ENCODE results near the gene KCNN1.
"Not testable (repeated sequence)": the region's sequence is repeated elsewhere in the genome, so short reads cannot be mapped to it uniquely, and the experiment has no call there.

Gene KCNN1

GRCh38 chr19:18020212-18021085, 53.5 kb downstream of the KCNN1 start:
- peak in 56 of 58 donors; percentile 17 to 94 (median 78) for DNase-seq

- peak in 51 of 58 donors; percentile 17 to 95 (median 65) for DNase-seq
These were observed 54.3 kb downstream of the KCNN1 start for GRCh38 chr19:18021121-18021755.

- peak in 41 of 58 donors; percentile 5 to 69 (median 32) for DNase-seq
These were observed 56.8 kb downstream of the KCNN1 start for GRCh38 chr19:18023622-18024251.

DNA sequence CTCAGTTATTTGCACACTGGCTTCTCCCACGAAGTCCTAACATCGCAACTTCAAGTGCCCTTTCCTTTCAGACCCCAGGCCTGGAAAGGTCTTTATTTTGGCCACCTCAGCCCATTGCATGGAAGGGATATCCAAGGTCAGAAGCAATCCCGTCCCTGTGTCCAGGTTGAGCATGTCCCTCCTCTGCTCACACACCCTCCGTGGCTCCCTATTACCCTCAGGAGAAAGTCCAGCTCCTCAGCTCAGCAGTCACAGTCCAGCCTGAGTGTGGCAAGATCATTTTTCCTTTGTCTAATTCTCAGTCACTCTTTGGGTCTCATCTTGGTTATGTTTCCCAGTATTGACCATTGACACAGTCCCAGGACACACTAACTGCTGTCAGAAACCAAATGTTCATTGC, 60.2 kb downstream of the KCNN1 start:
- DNase-seq = no peak

GRCh38 chr19:18029617-18030338, 62.9 kb downstream of the KCNN1 start:
- peak in 20 of 58 donors; percentile 4 to 97 (median 40) for DNase-seq

GRCh38 chr19:18031401-18031800, 64.5 kb downstream of the KCNN1 start:
- not testable (repeated sequence) for DNase-seq

DNA sequence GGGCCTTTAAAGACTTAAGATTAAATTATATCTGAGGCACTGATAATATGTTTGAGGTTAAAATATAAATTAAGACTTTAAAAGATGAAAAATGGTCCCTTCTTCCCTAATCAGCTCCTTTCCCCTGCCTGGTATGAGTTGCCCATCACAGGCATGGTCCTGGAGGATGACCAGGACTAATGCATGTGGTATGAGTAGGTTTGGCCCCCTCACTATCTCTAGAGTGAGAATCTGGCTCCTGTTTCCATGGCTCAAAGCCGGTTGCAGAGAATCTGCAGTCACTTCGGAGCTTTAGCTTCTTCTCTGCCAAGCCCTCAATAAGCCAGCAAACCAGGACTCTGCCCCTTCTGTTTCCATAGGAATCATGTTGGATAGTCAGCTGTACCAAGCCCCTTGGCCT, 65.2 kb downstream of the KCNN1 start:
- not testable (repeated sequence) for DNase-seq

- no peak for DNase-seq
These were observed 74.1 kb downstream of the KCNN1 start for GRCh38 chr19:18041054-18041453.

DNA sequence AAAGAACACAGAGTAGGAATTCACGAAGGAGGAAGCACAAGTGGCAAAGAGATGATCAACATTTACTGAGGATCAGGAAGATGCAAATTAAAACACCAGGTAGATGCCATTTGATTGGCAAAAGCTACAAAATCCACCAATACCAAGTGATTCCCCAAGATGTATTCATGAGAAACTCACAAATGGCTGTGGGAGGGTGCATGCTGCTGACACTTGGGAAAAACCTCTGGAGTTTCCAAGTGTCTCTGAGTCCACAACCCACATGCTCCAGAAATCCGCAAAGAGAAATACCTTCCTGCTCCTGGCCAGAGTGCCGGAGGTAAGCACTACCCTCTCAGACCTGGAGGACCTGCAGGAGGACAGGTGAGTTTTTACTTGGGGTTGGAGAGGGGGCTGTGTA, 76.8 kb downstream of the KCNN1 start:
- no peak for DNase-seq

DNA sequence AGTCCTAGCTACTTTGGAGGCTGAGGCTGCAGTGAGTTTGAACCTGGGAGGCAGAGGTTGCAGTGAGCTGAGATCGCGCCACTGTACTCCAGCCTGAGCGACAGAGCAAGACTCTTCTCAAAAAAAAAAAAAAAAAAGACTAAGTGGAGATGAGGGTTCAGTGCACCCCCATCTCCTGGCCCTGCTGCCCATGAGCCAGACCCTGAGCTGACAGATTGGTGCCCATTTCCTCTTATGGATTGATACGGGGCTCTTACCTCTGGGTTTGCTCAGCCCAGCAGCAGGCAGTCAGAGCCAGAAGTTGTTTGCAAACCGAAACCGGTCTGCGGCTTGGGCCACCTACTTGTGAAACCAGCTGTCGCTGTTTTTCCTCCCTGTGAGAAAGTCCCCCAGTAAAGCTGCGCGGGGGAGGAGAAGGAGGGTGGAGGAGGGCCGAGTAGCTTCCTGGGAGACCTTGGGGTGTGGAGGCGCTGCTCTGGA, 78.0 kb downstream of the KCNN1 start:
- peak in 46 of 58 donors; percentile 8 to 65 (median 39) for DNase-seq

GRCh38 chr19:18045307-18046050, 78.6 kb downstream of the KCNN1 start:
- no peak for DNase-seq

DNA sequence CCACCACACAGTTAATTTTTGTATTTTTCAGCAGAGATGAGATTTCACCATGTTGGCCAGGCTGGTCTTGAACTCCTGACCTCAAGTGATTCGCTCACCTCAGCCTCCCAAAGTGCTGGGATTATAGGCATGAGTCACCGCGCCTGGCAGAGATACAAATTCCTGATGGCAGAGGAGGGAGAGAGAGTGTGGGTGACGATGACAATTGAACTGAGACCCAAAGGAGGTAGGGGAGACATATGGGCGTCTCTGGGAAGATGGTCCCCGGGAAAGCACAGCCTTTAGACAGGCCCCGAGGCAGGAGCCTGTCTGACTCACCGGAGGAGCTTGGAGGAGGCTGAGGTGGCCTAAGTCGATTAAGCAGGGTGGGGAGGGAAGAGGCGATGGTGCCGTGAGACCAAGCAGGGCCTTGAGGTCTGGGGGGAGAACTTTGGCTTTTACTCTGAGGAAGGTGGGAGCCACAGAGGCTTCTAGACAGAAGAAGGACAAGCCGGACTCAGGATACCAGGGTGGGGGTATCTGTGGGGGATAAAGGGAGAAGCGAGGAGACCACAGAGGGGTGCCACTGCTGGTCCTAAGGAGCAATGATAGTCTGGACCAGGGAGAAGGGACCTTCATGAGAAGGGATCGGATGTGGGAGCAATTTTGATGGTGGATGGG, 79.3 kb downstream of the KCNN1 start:
- DNase-seq = peak in 1 of 58 donors; percentile 8

- DNase-seq = peak in 53 of 58 donors; percentile 5 to 86 (median 53)
These were observed 82.5 kb downstream of the KCNN1 start for GRCh38 chr19:18049385-18049784.

Data from anterior cingulate cortex (tissue), 58 donors.